GDM1 (cell line): ENCODE measurements around the gene LRRC72.
"Not testable (repeated sequence)": the region's sequence is repeated elsewhere in the genome, so short reads cannot be mapped to it uniquely, and the experiment has no call there.

Source experiments
- DNase-seq: peaks from one replicate; lab custom pipeline; 2025; lab: John Stamatoyannopoulos, UW

The LRRC72 gene

DNA sequence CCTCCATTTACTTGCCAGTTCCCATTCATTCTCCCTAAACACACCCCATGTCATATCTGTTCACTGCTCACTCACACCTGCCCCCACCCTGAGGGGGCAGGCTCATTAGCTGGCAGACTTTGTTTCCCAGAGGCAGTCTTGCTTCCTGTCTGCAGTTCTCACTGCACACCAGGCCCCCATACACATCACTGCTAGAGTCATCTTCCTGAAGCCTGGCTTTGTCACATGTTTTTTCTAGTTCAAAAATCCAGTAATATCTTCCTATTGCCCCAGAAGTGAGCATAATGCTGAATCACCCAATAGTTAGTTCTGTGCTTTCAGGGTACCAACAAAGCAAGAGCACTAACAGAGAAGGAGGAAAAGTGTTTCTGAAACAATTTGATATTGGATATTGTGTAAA lies 1.9 kb downstream of the LRRC72 start:
- DNase-seq = no peak

GRCh38 chr7:16529697-16530096 lies 3.1 kb downstream of the LRRC72 start:
- DNase-seq = no peak

- DNase-seq = no peak
Observed at GRCh38 chr7:16531707-16532106, 5.1 kb downstream of the LRRC72 start.

- DNase-seq = no peak
Observed at GRCh38 chr7:16532272-16532671, 5.6 kb downstream of the LRRC72 start.

- DNase-seq = no peak
Observed at GRCh38 chr7:16535500-16535899, 8.9 kb downstream of the LRRC72 start.

DNA sequence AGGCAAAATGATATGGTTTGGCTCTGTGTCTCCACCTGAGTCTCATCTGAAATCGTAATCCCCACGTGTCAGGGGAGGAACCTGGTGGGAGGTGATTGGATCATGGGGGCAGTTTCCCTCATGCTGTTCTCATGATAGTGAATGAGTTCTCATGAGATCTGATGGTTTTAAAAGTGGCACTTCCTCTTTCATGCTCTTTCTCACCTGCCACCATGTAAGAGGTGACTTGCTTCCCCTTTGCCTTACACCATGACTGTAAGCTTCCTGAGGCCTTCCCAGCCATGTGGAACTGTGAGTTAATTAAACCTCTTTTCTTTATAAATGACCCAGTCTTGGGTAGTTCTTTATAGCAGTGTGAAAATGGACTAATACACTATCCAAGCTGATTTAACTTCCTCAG lies 13.9 kb downstream of the LRRC72 start:
- not testable (repeated sequence) for DNase-seq

DNA sequence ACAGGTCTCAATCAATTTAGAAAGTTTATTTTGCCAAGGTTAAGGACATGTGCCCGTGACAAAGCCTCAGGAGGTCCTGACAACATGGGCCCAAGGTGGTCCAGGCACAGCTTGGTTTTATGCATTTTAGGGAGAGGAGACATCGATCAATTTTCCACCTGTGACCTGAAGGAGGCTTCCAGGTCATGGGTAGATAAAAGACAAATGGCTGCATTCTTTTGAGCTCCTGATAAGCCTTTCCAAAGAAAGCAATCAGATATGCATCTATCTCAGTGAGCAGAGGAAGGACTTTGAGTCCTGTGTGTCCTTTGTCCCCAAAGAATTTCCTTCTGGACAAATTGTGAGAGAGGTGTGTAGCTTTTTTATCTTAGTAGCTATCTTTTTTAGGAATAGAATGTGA lies 15.8 kb downstream of the LRRC72 start:
- no peak for DNase-seq

- DNase-seq = no peak
Observed at GRCh38 chr7:16543456-16543855, 16.8 kb downstream of the LRRC72 start.

DNA sequence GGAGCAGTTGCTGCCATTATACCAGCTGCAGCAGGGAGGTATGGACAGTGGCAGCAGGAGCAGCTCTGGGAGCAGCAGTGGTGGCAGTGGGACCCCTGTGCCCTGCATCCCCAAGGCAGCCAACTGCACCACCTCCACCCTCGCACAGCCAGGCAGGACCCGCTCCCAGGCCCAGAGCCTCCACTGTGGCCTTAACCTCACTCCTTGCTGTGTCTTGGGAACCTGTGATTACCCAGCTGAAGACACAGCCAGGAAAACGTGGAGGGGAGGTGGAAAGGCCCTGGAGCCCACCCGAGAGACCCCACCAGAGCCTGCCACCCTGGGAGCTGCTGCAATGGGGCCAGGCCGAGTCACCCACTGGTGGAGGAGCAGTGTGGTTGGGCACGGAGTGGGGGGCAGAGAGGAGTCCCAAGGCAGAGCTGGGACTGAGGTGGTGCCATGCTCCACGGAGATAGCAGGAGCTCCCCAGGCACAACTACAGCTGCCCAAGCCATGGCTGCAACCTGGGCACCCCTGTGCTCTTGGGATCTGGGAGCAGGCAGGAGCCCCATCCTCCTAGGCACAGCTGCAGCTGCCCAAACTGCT lies 20.4 kb downstream of the LRRC72 start:
- no peak for DNase-seq

DNA sequence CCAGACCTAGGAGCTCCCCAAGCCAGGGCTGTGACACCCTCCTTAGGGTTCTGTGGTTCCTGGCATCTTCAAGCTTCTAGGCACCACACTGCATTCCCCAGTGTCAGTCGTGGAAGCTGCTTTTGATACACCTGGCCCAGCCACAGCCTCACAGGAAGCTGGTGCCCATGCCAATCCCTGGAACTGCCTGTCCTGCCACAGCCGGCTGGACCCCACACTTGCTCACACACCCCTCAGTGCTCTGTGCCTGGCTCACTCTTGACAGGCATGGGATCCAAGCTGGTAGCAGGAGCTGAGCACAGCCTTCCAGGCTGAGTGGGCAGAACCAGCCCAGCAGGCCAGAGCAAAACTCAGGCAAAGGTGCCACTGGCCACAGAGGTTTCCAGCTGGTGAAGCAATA lies 21.8 kb downstream of the LRRC72 start:
- DNase-seq = no peak

DNA sequence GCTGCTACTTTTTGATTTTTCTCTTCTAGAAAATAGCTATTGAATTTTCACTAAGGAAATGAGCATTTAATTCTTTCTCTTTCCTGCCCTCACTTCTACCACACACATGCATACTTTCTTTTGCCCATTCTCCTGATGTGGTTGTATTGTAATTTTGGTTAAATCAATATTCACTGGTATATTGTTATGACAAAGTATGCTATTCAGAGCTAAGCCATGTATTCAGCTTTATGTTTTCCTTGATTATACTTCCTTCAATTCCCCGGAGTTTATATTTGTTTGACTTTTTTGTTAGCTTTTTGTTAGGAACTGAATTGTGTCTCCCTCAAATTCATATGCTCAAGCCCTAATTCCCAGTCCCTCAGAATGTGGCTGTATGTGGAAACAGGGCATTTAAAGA lies 24.0 kb downstream of the LRRC72 start:
- DNase-seq = no peak

DNA sequence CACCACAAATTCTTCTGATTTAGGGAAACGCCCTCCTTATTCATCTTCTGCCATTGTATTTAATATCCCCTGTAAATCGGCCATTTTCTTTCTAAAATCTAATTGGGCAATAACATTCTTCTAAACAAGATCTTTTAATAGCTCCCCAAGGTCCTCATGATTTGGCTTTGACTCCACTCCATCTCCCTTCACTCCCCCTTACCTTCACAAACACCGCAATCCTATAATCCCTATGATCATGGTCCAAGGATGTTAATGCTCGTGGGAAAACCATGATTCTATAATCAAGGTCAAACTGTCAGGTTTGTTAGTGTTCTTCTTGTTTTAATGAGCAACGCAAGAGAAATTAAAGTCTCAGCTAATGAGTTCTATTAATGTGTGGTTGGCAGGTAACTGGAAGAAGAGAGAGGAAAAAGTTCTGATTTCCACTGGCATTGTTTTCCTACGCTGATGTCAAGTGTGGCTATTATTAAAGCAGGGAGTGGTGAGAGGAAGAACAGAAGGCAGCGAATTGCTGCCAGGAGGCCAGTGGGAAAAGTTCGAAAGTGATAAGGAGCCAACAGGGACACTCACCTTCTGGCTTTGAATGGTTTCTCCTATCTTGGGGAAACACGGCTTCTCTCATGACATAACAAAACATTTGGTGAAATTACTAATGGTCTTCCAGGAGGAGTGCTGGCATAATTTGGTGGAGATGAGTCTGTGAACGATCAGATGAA lies 28.1 kb downstream of the LRRC72 start:
- DNase-seq = no peak

DNA sequence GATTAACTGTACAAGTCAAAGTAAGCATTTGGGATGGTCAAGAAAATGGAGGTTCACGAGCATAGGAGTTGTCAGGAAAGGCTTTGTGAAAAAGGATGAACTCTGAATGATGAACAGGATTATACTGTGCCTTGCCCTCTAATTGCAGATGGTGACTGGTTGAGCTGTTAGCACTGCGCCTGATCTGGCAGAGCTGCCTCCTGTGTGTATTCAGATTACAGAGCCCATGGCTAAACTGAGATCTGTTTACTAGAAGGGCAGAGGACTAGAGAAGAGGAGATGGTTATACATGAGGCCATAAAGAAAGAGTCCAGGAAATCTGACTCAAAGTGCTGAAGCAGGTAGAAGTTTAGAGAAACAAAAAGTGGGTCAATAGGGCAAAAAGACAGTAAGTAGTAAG lies 29.7 kb downstream of the LRRC72 start:
- DNase-seq = no peak

- DNase-seq = no peak
Observed at GRCh38 chr7:16558761-16559302, 32.2 kb downstream of the LRRC72 start.

DNA sequence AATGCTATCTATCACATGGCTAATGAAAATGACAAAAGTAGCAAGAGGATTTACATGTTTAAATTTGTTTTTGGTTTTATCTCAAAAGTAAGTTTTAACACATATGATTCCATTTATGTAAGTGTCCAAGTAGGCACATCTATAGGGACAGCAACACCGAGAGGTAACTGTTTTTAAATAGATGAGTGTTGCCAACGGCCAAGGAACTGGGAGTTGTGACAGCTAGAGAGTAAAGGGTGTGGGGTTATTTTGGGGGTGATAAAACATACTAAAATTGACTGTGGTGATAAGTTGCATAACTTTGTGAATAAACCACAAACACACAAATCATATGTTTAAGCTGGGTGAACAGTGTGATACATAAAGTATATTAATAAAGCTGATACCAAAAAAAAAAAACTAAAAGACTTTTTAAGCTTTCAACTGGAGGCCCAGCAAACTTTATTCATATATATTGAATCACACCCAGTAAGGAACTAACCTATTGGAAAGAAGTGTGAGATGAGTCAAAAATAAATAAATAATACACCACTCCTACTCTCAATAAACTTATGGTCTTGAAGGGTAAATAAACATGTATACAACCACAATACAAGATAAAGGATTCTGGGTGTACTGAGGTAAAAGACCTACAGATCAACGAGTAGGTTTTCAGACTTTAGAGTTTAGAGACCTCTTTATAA lies 33.0 kb downstream of the LRRC72 start:
- DNase-seq = no peak

DNA sequence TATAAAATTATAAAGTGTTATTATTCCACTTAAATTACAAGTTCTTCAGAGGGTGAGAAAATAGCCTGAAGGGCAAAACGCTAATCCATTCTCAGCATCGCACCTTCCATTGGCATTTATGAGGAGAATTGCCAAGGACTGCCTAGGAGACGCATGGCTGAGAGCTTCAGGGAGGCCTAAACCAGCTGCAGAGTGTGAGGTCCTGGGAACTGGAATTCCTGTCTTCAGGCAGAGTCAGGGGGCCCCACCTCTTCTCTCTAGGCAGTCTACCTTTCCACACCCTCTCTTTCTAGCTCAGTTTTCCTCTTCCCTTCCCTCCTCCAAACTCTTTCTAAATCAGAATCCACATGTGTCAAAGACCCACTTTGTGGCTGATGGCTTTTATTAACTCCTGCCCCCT lies 35.3 kb downstream of the LRRC72 start:
- no peak for DNase-seq

- DNase-seq = no peak
Observed at GRCh38 chr7:16562456-16563220, 36.0 kb downstream of the LRRC72 start.

DNA sequence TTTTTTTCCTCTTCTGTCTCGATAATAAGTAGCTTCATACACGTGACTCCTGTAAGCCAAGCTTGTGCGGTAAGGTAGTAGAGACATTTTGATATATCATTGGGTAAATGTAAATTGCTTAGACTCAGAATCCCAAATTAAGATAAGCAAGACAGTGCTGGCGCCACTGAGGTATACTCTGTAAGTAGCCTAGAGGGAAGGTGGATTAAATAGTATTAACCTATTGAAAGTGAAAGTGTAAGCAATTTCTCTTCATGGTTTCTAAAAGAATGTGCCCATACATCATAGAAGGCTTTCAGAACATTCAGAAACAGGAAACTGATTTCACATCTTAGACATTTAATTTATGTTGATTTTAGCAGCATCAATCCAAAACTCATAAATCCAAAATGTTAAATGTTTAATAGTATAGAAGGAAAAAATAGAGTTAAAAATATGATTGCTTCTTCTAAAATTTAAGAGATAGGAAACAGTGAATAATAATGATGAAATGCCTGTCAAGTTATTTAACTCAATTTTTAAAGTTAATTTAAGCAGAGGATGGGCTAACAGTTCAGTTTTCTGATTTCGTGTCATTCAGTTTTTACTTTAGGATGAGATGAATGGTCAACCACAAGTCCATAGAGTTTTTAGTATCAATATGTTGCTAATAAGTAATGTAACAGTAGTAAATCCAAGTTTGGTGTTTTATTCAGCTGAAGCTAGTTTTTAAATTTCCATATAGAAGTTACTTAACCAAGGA lies 36.8 kb downstream of the LRRC72 start:
- DNase-seq = no peak

GRCh38 chr7:16564023-16564380 lies 37.4 kb downstream of the LRRC72 start:
- DNase-seq = no peak

GRCh38 chr7:16564909-16565426 lies 38.3 kb downstream of the LRRC72 start:
- peak; percentile 18 for DNase-seq

GRCh38 chr7:16571941-16572340 lies 45.3 kb downstream of the LRRC72 start:
- no peak for DNase-seq

DNA sequence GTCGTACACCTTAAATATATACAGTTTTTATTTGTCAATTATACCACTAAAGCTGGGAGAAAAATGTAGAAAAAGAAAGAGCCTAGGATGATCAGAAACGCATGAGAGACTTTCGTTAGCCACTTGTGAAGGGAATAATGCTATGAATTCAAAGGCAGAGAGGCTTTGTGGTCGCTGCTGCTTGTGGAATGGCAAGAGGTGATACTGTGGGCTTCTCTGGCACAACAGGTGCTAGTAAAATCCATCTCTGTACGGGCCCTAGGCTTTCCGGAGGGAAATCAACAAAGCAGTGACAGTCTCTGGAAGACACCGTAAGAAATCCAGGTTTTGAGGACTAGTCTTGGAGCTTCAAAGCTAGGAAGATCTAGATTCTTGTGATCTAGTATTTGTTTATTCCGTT lies 52.6 kb downstream of the LRRC72 start:
- DNase-seq = no peak
